ENCODE results near the gene TRPV5.

TRPV5 gene

DNA sequence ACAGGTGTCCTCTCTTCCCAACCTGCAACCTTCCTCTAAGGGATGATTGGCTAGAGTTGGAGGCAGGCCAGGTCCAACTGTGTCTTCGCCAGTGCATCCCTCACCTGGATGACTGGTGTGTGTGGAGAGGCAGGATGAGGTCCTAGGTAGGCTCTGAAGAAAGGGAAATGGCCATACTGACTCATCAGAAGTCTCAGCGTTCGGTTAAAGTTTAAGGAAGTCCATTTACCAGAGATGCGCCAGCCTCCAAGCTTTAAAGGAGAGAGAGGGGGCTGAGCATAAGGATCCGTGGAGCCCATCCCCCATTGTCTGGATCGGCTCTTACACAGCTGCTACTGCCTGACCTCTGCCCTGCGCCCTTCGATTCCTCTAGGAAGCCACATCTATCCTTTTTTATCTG lies 24.2 kb upstream of the TRPV5 start:
- ATAC-seq (replicated peaks; ENCODE audit: extremely low read depth, poor library complexity, severe bottlenecking) = no peak
- no peak overlapping the region for H3K4me3 Mint-ChIP-seq
- no peak overlapping the region for H3K27ac Mint-ChIP-seq (ENCODE audit: low read depth)
- no peak for DNase-seq (ENCODE audit: low spot score in 2 of 2)
- H3K4me1 Mint-ChIP-seq = no peaks in the 10 kb centered on the region
- H3K36me3 Mint-ChIP-seq (ENCODE audit: insufficient read depth) = no peaks in the 10 kb centered on the region
- peaks cover 37% of the 10 kb centered on the region for H3K27me3 Mint-ChIP-seq
- peaks cover 25% of the 10 kb centered on the region for H3K9me3 Mint-ChIP-seq

DNA sequence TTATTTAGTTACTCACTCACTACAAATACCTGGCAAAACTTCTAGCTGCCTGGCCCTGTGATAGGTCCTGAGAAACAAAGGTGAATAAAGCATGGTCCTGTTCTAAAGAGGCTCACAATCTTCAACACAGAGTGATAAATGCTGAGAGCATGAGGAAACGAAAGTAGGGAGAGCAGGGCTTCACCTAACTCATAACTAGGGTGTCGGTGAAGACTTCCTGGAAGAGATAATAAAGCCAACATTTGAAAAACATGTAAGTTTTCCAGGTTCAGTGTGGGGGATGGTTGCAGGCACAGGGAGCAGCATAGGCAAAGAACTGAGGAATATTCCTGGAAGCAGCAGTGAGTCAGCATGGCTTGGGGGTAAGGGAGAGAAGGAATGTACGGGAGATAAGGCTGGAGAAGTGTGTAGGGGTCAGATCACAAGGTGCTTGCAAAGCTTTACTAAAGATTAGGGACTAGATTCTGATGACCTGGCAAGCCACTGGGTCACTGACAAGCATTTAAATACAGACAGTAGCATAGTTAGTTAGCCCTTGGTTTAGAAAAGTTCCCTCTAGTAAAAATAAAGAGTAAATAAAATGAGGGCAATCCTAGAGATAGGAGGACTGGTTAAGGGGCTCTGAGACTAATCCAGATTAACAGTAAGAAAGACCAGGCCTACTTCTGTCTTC lies 23.5 kb upstream of the TRPV5 start:
- no peak overlapping the region for H3K4me3 Mint-ChIP-seq
- H3K9me3 Mint-ChIP-seq = peaks cover 25% of the 10 kb centered on the region
- peaks cover 37% of the 10 kb centered on the region for H3K27me3 Mint-ChIP-seq
- ATAC-seq (replicated peaks; ENCODE audit: extremely low read depth, poor library complexity, severe bottlenecking) (no peak), DNase-seq (ENCODE audit: low spot score in 2 of 2) (no peak)
- H3K27ac Mint-ChIP-seq (ENCODE audit: low read depth) = no peak overlapping the region
- H3K36me3 Mint-ChIP-seq (ENCODE audit: insufficient read depth) = no peaks in the 10 kb centered on the region
- no peaks in the 10 kb centered on the region for H3K4me1 Mint-ChIP-seq

DNA sequence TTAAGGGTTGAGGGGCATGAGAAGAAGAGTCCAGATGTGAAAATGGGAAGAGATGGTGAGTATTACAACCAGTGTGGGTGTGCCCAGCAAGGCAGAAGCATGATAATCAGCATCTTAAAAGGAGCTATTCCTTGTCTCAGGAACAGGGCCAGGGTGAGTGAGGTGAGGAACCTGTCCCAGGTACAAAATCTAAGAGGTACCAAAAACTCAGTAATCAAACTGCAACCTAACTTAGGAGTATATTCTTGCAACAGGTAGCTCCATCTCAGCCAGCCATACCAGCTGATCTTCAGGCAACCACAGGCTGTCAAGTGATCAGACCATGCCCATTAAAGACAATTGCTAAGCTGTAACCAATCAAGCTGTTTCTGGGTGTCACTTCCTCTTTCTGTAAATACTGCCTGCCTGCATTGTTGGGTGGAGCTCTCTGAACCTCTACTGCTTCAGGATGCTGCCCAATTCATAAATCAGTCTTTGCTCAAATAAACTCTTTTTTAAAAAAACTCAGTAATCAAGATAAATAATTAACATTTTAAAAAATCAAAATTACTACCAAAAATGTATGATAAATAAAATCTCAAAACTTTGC lies 21.2 kb upstream of the TRPV5 start:
- H3K27ac Mint-ChIP-seq (ENCODE audit: low read depth) = no peak overlapping the region
- peaks cover 1% of the 10 kb centered on the region for H3K36me3 Mint-ChIP-seq (ENCODE audit: insufficient read depth)
- DNase-seq (ENCODE audit: low spot score in 2 of 2) (no peak), ATAC-seq (replicated peaks; ENCODE audit: extremely low read depth, poor library complexity, severe bottlenecking) (no peak)
- H3K4me1 Mint-ChIP-seq = no peaks in the 10 kb centered on the region
- H3K9me3 Mint-ChIP-seq = peaks cover 25% of the 10 kb centered on the region
- H3K27me3 Mint-ChIP-seq = peaks cover 32% of the 10 kb centered on the region
- no peak overlapping the region for H3K4me3 Mint-ChIP-seq

DNA sequence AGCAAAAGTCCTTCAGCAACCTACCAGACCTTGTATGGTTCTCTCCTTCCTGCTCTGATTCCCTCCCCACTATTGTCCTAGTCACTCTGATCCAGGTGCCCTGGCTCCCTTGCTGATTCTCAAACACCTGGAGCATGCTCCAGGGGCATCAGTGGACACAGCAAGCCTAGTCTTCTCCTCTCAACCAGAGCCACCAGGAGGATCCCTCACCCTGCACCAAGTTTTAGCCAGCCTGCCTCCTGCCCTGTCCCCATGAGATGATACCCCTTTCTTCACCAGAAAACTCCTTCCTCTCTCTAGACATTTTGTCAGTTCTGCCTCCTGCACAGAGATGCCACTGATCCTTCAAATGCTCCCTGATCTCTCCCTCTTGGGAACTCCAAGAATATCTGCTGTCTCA lies 16.7 kb upstream of the TRPV5 start:
- Mint-ChIP-seq H3K27ac (ENCODE audit: low read depth) (no peak overlapping the region), H3K4me1 (no peaks in the 10 kb centered on the region), H3K4me3 (no peak overlapping the region), H3K36me3 (ENCODE audit: insufficient read depth) (peaks cover 1% of the 10 kb centered on the region), H3K27me3 (peaks cover 51% of the 10 kb centered on the region), H3K9me3 (peaks cover 10% of the 10 kb centered on the region)
- ATAC-seq (replicated peaks; ENCODE audit: extremely low read depth, poor library complexity, severe bottlenecking) = no peak
- DNase-seq (ENCODE audit: low spot score in 2 of 2) = no peak

DNA sequence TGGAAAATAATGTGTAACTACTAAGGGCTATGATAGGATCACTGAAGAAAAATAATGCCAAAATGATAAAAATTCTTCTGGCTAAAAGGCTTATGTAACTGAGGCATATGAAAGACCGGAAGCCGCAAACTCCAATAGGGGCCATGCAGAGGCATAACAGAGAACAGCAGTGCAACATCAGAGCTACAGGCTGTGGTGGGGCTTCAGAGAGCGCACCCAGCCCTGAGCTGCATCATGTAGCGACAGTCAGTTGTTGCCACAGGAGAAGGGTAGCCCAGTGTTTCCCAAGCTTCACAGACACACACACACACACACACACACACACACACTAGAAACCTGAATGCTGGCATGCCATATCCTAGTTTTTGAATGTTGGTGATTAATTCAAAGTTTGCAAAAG lies 15.1 kb upstream of the TRPV5 start:
- Mint-ChIP-seq H3K27ac (ENCODE audit: low read depth) (no peak overlapping the region), H3K4me1 (no peaks in the 10 kb centered on the region), H3K27me3 (peaks cover 62% of the 10 kb centered on the region), H3K36me3 (ENCODE audit: insufficient read depth) (peaks cover 1% of the 10 kb centered on the region), H3K4me3 (no peak overlapping the region), H3K9me3 (peaks cover under 1% of the 10 kb centered on the region)
- DNase-seq (ENCODE audit: low spot score in 2 of 2) = no peak
- no peak for ATAC-seq (replicated peaks; ENCODE audit: extremely low read depth, poor library complexity, severe bottlenecking)

DNA sequence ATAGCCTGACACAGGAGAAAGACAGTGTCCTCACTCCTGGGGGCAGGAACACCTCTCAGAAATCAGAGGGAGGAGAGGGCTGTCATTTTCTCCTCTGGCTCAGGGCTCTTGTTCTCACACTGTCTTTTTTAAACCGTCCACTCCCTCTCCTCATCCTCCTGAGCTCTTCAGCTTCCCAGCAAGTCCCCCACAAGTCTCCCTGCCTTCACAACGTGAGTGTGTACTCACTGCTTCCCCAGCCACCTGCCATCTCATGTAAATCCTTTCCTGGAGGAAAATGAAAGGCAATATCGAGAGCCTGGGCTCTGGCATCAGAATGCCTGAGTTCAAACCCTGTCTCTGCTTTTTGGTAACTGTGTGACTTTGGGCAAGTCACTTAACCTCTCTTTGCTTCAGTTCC lies 11.5 kb upstream of the TRPV5 start:
- no peaks in the 10 kb centered on the region for H3K36me3 Mint-ChIP-seq (ENCODE audit: insufficient read depth)
- H3K27me3 Mint-ChIP-seq = peaks cover 82% of the 10 kb centered on the region
- DNase-seq (ENCODE audit: low spot score in 2 of 2) = no peak
- ATAC-seq (replicated peaks; ENCODE audit: extremely low read depth, poor library complexity, severe bottlenecking) = no peak
- H3K4me3 Mint-ChIP-seq = no peak overlapping the region
- H3K4me1 Mint-ChIP-seq = no peaks in the 10 kb centered on the region
- no peak overlapping the region for H3K27ac Mint-ChIP-seq (ENCODE audit: low read depth)
- no peaks in the 10 kb centered on the region for H3K9me3 Mint-ChIP-seq

DNA sequence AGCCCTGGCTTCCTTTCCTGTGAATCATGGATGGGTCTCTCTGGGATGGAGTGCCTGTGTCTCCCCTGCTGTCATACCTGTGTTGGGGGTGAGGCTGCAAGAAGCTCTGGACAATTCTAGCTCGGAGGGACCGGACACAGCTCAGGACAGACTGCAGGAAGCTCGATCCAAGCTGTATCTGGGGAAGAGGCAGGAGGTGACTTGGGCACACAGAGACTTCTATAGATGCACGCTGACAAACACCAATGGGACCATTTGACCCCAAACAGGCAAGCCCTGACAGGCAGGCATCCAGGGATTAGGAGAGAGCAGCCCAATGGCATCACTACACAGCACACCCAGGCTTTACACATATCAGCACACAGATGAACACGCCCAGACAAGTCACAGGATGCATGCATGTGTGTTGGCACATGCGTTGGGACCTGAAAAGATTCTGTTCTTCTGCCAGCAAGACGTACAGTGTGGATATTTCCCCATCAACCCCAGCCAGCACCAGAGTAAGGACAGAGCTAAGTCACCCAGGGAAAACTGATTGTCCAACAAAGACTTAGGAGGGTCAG lies 10.2 kb upstream of the TRPV5 start:
- Mint-ChIP-seq H3K36me3 (ENCODE audit: insufficient read depth) (no peaks in the 10 kb centered on the region), H3K27ac (ENCODE audit: low read depth) (no peak overlapping the region), H3K4me1 (no peaks in the 10 kb centered on the region), H3K4me3 (no peak overlapping the region), H3K27me3 (peaks cover 77% of the 10 kb centered on the region), H3K9me3 (no peaks in the 10 kb centered on the region)
- DNase-seq (ENCODE audit: low spot score in 2 of 2) (no peak), ATAC-seq (replicated peaks; ENCODE audit: extremely low read depth, poor library complexity, severe bottlenecking) (no peak)

DNA sequence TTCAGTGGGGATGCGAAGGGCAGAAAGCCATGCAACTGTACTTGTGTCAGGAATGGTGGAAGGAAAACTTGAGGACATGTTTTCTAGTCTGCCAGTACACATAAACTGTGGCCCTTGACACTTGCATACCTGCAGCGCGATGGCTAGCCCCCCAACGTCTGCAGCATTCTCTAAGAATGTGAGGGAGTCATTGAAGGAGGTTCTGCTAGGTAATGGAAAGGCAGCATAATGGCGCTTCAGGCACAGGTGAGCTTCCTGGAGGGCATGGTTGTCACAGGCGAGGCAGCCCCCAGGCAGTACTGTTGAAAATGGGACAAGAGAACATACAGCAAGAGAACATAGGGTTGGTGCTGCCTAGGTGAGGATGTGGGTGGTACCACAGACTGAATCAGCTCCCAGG lies 9.2 kb upstream of the TRPV5 start:
- H3K27ac Mint-ChIP-seq (ENCODE audit: low read depth) = no peak overlapping the region
- no peaks in the 10 kb centered on the region for H3K4me1 Mint-ChIP-seq
- no peaks in the 10 kb centered on the region for H3K36me3 Mint-ChIP-seq (ENCODE audit: insufficient read depth)
- H3K4me3 Mint-ChIP-seq = no peak overlapping the region
- no peak for DNase-seq (ENCODE audit: low spot score in 2 of 2)
- peaks cover 68% of the 10 kb centered on the region for H3K27me3 Mint-ChIP-seq
- ATAC-seq (replicated peaks; ENCODE audit: extremely low read depth, poor library complexity, severe bottlenecking) = no peak
- H3K9me3 Mint-ChIP-seq = no peaks in the 10 kb centered on the region

DNA sequence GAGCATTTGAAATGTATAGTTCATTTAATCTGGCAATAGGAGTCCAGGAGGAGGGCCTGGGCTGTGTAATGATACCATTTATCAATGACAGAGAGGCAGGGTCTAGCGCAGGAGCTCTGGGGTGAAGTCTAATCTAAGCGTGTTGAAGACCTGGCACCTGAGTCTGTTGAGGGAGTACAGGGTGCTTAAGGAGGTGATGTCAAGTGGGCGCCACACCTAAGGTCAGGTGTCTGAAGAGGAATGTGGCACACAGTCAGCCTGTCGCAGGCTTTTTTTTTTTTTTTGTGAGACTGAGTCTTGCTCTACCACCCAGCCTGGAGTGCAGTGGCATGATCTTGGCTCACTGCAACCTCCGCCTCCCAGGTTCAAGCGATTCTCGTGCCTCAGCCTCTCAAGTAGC lies 8.0 kb upstream of the TRPV5 start:
- no peaks in the 10 kb centered on the region for H3K9me3 Mint-ChIP-seq
- no peaks in the 10 kb centered on the region for H3K4me1 Mint-ChIP-seq
- no peak overlapping the region for H3K4me3 Mint-ChIP-seq
- H3K27me3 Mint-ChIP-seq = peaks cover 64% of the 10 kb centered on the region
- DNase-seq (ENCODE audit: low spot score in 2 of 2) (no peak), ATAC-seq (replicated peaks; ENCODE audit: extremely low read depth, poor library complexity, severe bottlenecking) (no peak)
- no peak overlapping the region for H3K27ac Mint-ChIP-seq (ENCODE audit: low read depth)
- no peaks in the 10 kb centered on the region for H3K36me3 Mint-ChIP-seq (ENCODE audit: insufficient read depth)

DNA sequence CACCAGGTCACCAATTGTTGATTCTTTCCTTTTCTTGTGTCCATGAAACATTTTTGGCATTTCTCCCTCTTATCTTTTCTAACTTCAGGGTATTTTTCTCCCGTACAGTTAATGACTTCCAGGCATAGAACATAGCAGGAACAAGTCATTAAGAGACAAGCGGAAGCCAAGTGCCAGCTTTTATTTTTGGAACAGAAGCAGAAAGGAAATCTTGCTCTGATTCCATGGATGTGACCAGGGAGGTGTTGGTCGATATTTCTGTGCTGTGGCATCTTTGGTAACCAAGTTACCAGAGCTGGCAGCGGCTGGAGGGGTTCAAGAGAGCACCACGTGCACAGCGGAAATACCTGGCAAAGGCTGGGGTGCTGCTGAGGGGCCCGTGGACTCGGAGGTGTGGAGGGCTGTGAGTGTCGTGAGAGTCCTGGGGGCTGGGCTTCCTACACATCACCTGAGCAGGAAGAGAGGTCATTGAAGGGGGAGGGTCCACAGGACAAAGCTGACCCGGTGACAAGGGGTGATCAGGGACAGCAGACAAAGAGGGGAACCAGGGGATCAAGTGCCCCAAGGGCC lies 7.5 kb upstream of the TRPV5 start:
- peaks cover 64% of the 10 kb centered on the region for H3K27me3 Mint-ChIP-seq
- H3K36me3 Mint-ChIP-seq (ENCODE audit: insufficient read depth) = no peaks in the 10 kb centered on the region
- H3K4me3 Mint-ChIP-seq = no peak overlapping the region

DNA sequence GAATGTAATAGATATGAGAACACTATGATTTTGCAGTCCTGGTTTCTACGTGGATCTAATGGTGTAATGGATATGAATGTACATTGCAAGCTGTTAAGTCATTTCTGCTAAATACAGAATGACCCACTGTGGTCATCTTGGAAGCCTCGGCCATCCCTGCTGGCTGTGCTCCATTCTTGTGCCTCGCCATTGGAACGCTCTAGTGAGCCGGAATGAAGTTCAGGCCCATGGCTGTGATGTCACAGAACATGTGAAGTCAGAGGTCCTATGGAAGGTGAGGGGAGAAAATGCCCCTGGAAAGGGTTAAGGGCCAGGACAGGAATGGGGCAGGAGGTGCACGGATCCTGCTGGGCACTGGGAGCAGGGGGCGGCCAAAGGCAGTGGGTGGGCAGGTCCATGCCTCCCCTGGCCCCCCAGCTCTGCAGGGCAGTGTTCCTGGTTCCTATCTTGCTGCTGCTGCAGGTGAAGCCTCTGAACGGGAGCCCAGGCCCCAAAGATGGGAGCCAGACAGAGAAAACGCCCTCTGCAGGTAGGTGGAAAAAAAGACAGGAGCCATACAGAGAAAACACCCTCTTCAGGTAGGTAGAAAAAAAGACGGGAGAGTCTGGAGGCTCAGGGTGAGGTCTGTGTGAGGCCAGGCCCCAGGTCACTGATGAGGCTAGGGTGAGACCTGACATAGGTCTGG lies 5.8 kb upstream of the TRPV5 start, which contains the start of gene LLCFC1:
LLCFC1 (plus strand) TSS at position 259 of the 685 bp plus-strand sequence; CDS start at position 397, 138 bp downstream.
- Mint-ChIP-seq H3K27me3 (peaks cover 49% of the 10 kb centered on the region), H3K9me3 (no peaks in the 10 kb centered on the region), H3K4me1 (no peaks in the 10 kb centered on the region), H3K27ac (ENCODE audit: low read depth) (no peak within 1 kb of the TSS), H3K4me3 (no peak within 1 kb of the TSS), H3K36me3 (ENCODE audit: insufficient read depth) (no peaks in the 10 kb centered on the region)
- no peak for DNase-seq (ENCODE audit: low spot score in 2 of 2)
- no peak for ATAC-seq (replicated peaks; ENCODE audit: extremely low read depth, poor library complexity, severe bottlenecking)

More for the DNA sequence above, 7.5 kb upstream of the TRPV5 start:
- ATAC-seq (replicated peaks; ENCODE audit: extremely low read depth, poor library complexity, severe bottlenecking) (no peak), DNase-seq (ENCODE audit: low spot score in 2 of 2) (no peak)
- Mint-ChIP-seq H3K4me1 (no peaks in the 10 kb centered on the region), H3K9me3 (no peaks in the 10 kb centered on the region), H3K27ac (ENCODE audit: low read depth) (no peak overlapping the region)

DNA sequence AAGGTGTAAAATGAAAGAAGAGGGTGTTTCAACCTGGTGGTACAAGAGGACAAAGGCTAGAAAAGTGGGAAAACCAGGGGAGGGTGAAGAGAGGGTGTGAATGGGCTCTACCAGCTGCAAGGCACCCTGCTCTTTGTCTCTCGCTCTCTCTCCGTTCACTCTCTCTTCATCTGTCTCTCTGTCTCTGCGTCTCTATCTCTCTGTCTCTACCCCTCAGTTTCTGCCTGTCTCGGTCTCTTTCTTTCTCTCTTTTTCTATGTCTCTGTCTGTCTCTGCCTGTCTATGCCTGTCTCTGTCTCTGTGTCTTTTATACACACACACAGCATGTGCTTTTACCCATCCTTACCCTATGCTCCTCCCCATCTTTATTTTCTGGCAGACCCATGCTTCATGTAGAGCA lies 5.1 kb upstream of the TRPV5 start:
- no peaks in the 10 kb centered on the region for H3K9me3 Mint-ChIP-seq
- ATAC-seq (replicated peaks; ENCODE audit: extremely low read depth, poor library complexity, severe bottlenecking) (no peak), DNase-seq (ENCODE audit: low spot score in 2 of 2) (no peak)
- H3K27me3 Mint-ChIP-seq = peaks cover 48% of the 10 kb centered on the region
- H3K4me1 Mint-ChIP-seq = no peaks in the 10 kb centered on the region
- no peaks in the 10 kb centered on the region for H3K36me3 Mint-ChIP-seq (ENCODE audit: insufficient read depth)
- H3K4me3 Mint-ChIP-seq = no peak overlapping the region
- no peak overlapping the region for H3K27ac Mint-ChIP-seq (ENCODE audit: low read depth)

All from central memory CD8-positive, alpha-beta T cell (primary cell).